HS-5 (cell line): Measurements from ENCODE around the gene KCNJ13.

ENCODE experiments used
- DNase-seq: peaks from one replicate; pipeline ENCODE4 v3.0.0-alpha.2; 2012; ENCODE audit warnings: low read depth

The KCNJ13 gene

DNA sequence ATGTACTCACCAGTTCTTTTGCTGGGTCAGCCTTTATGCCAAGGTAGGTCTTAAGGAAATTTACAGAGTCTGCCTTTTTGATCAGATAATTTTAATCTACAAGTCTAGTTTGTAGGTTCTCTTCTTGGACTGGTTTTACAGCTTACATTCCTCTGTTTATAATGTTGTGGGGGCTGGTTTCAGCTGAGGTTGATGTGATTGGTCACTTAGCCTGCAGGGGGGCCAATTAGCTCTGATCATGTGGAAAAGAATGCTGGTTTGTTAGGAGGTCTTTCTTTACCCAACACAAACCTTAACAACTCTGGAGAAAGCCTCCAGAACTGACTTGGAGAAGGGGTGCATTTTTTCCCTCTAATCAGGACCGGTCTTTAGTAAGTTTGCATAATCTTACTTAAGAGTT is at the start of gene KCNJ13:
Gene KCNJ13, minus strand, starts transcription at position 131 of the 400 bp plus-strand sequence. CDS start 5,203 bp downstream, outside the sequence.
- DNase-seq: no peak

- DNase-seq: no peak
These were observed 41.4 kb upstream of the KCNJ13 start for GRCh38 chr2:232817756-232818155.

- no peak for DNase-seq
These were observed 40.3 kb upstream of the KCNJ13 start for GRCh38 chr2:232816657-232817056.

DNA sequence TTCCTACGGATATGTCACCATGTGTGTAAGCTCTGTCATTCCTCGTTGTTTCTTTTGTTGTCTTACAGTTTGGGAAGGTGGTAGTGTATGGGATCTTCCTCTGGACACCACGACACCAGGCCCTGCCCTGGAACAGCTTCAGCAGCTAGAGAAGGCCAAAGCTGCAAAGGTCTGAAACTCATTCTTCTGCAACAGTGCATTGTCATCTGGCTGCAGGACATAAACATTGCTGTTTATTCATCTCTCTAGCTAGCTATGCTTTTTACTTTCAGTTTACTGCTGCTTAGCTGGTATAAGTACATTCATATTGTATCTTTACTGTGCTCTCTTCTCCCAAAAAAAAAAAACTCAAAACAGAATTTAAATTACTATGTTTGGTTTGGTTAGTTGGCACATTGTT is 39.2 kb upstream of the KCNJ13 start:
- no peak for DNase-seq

DNA sequence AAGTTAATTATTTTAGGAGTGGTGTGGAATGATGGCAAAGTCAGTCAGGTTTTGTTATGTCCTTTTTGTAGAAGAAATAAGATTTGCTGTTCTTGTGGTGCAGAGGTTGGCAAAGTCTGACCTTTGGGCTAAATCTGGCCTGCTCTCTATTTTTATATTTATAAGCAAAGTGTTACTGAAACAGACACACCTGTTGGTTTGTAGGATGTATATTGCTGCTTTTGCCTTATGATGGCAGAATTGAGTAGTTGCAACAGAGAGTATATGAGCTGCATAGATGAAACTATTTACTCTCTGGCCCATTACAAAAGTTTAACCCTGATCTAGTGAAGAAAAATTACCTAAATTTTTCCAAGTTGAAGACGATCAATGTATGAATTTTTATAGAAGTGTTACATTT is 34.1 kb upstream of the KCNJ13 start:
- DNase-seq: no peak

- DNase-seq: no peak
These were observed 33.2 kb upstream of the KCNJ13 start for GRCh38 chr2:232809349-232810124.

DNA sequence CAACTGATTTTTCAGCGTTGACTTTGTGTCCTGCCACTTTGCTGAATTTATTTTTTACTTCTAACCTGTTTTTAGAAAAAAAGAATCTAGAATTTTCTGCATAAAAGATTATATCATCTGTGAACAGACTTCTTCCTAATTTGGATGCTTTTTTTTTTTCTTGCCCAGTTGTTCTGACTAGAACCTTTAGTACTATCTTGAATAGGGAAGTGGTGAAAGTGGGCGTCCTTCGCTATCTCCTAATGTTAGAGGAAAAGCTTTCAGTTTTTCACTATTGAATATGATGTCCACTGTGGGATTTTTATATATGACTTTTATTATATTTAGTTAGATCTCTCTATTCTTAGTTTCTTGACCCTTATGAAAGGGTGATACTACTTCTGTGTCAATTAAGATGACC is 25.7 kb upstream of the KCNJ13 start:
- DNase-seq: no peak

DNA sequence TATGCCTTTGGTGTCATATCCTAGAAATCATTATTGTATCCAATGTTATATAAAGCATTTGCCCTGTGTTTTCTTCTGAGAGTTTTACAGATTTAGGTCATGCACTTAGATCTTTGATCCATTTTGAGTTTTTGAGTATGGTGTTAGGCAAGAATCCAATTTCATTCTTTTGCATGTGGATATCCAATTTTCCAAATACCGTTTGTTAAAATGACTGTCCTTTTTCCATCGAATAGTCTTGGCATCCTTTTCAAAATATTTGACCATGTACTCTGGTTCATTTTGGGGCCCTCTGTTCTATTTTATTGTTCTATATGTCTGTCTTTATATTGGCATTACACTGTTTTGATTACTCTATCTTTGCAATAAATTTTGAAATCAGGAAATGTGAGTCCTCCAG is 23.8 kb upstream of the KCNJ13 start:
- DNase-seq: no peak

- DNase-seq: no peak
These were observed 21.8 kb upstream of the KCNJ13 start for GRCh38 chr2:232798187-232798586.

- no peak for DNase-seq
These were observed 19.6 kb upstream of the KCNJ13 start for GRCh38 chr2:232795920-232796319.

DNA sequence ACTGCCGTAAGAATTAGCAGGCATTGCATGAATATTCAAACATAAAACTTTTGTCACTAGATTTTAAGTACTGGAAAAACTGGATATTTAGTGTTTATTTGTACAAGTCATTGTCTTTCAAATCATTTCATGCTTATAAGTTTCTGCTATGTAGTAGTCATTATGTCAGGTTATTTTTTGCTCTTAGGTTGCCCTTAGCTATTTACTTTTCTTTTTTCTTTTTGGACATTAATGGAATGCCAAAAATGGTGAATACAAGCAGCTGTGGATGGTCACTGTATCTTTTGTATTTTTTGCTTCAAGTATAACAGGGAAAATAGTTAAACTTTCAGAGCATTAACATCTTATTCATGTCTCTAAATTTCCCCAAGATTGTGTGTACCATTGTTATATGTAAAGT is 18.6 kb upstream of the KCNJ13 start:
- no peak for DNase-seq

- DNase-seq: no peak
These were observed 16.9 kb upstream of the KCNJ13 start for GRCh38 chr2:232793271-232793670.

GRCh38 chr2:232791518-232791917 is 15.2 kb upstream of the KCNJ13 start:
- DNase-seq: no peak

DNA sequence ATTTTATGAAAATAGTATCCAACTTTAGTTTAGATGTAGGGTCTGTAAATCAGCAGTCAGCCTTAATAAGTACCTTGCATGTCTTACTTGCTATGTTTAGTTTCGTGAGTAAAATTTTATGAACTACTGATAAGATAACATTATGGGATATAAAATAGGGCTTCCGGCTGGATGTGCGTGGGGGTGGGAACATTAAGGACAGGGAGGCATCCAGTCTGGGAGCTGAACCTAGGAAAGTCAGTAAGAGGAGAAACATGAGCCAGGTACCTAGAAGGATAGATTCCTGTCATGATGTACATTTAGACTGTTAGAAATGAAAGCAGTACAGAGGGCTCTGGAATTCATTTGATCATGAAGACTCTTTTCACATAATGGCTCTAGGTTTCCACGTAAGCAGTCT is 12.7 kb upstream of the KCNJ13 start:
- DNase-seq: no peak

DNA sequence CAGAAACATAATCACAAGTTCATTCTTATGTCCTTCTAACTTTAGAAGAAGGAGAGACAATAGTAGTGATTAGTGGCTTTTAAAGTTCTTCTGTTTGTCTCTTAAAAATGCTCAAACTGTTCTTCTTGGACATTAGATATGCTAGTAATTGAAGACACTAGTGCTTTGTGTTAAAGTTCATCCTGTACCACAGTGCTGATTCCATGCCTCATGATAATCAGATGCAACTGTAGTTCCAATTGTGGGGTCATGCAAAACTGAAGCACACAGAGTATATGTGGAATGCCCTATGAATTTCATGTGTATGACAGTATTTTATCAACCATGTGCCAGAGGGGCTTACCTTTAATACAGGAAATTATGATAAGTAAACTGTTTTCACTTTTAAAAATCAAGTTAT is 11.4 kb upstream of the KCNJ13 start:
- DNase-seq: no peak

DNA sequence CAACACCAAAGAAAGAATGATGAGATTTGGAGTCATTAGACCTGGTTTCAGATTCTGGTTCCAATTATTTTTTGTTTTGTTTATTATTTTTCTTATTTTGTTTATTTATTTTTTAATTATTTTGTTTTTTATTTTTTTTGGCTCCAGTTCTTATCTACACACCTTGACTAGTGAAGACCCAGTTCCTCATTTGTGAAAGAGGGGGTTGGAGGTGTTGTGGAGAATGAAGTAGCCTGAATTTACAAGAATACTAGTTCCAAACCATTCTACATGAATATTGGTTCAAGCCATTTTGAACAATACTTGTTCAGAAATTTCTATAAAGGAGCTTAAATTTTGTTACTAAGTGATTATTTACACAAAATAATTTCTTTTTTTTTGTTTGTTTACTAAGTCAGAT is 6.9 kb upstream of the KCNJ13 start:
- no peak for DNase-seq

DNA sequence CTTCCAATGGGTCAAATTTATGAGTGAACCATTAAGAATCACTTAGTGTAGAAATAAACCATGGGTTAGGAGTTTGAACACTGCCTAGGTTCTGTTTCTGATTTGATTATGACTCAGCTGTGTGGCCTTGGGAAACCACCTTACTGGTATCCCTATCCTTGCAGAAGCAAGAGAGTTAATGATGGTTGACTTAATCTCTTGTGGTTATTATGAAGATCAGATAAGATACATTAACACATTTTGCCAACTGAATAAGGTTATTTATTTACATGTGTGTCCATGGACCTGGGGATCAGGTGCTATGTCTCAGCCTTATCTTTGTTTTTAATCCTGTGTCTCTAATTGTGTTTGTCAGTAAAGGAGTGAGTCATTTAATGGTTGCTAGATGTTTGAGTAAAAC is 5.4 kb upstream of the KCNJ13 start:
- DNase-seq: peak; percentile 19

DNA sequence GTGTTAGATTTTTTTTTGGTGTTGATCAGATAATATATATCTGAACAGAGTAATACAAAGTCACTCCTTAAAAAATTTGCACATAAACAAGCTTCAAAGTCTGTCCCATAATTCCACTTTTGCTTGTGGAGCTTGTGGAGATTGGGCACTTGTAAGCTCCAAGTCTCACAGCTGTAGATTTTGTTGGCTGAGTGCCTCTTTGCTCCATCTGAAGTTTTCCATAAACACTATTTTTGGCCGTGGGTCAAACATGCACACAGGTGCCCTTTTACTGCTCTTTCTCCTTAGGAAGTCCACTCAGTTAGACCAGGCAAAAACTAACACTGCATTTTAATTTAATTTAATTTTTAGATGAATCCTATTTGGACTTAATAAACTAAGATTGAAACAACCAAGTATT is 3.6 kb upstream of the KCNJ13 start:
- DNase-seq: no peak

GRCh38 chr2:232779465-232779864 is 3.1 kb upstream of the KCNJ13 start:
- no peak for DNase-seq

DNA sequence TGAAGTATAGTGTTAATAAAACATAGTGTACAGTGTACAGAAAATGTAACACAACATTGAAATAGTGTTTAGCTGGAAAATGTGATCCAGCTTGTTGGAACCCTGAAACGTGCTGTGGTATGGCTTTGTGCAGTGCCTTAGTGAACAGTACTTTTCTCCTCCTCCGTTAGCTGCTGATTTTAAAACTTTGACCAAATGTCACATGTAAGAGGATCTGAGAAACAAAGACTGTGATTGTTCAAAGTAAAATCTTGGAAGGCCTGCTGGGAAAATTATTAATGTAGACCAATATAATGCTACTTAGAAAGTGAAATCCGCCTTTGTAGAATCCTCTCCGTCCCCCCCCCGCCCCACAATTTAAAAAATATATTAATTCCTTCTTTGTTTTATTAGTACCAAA is 911 bp upstream of the KCNJ13 start:
- no peak for DNase-seq

- no peak for DNase-seq
These were observed 2.5 kb downstream of the KCNJ13 start for GRCh38 chr2:232773815-232774214.

- DNase-seq: no peak
These were observed 3.8 kb downstream of the KCNJ13 start for GRCh38 chr2:232772531-232772930.

DNA sequence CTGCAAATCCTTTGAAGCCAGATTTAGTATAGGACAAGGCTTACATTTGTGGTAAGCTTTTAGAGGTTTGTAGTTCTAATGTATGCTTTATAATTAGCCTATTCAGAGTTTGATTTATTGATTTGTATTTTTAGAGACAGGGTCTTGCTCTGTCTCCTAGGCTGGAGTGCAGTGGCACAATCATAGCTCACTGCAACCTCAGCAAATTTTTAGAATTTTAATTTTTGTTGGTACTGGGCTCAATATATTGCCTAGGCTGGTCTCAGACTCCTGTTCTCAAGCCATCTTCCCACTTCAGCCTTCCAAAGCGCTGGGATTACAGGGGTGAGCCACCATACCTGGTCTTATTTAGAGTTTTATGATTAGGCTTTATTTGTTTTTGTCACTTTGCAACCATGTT is 4.5 kb downstream of the KCNJ13 start:
- no peak for DNase-seq

DNA sequence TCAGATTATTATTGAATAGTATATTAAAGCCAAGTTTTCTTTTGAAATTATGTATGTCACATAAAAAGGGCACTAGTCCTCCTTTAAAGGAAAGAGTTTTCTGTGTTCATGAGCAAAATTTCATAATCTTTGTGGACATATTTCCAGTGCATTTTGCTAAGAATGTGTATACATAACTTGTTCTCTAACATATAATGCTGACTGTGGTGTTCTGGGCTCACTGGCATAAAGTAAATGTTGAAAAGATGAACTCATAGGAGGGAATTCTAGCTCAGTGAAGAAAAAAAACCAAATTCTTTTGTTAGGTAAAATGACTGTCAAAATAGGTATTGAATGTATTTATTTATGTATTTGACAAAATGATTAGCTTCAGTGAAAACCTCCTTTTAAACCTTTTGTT is 6.2 kb downstream of the KCNJ13 start:
- no peak for DNase-seq
